Cardiac muscle cell (in vitro differentiated cells and primary cell): ENCODE measurements around the gene GALNT14. TPM values are rescaled to one million over a fixed set of nuclear protein-coding genes. Genes with fewer than 3 reads are reported as not detected.

Experiments
- DNase-seq, 2 donors: peaks; one replicate each; pipeline versions ENCODE4 v3.0.0 to v3.0.0-alpha.2; 2010 to 2017; ENCODE audit warnings: low read depth in 1 of 2, low spot score in 1 of 2
- H3K27ac ChIP-seq: fragments of 200-600 bp; sonication (generic); 2 replicates; pipeline ENCODE4 v1.5.1; 2016
- H3K27me3 ChIP-seq: fragments of 200-600 bp; sonication (generic); 2 replicates; pipeline ENCODE4 v1.6.0; 2016; ENCODE audit warnings: control low read depth
- H3K36me3 ChIP-seq: fragments of 200-600 bp; sonication (generic); 2 replicates; pipeline ENCODE4 v1.5.1; 2016; ENCODE audit warnings: control low read depth
- H3K4me1 ChIP-seq: fragments of 200-600 bp; sonication (generic); 2 replicates; pipeline ENCODE4 v1.8.1; 2017; ENCODE audit warnings: low read depth, mild to moderate bottlenecking, mixed run types
- H3K4me3 ChIP-seq: fragments of 200-600 bp; sonication (generic); 2 replicates; pipeline ENCODE4 v1.5.1; 2016; ENCODE audit warnings: mild to moderate bottlenecking
- H3K9me3 ChIP-seq: fragments of 200-600 bp; sonication (generic); 2 replicates; pipeline ENCODE4 v1.5.1; 2017; ENCODE audit warnings: low read depth, mild to moderate bottlenecking, control low read depth
- CTCF ChIP-seq: IDR thresholded peaks from 2 replicates; pipeline ENCODE4 v1.5.1; 2012; ENCODE audit warnings: low read depth, mild to moderate bottlenecking, low read length
- polyA plus RNA-seq: library from polyadenylated mRNA; unstranded; fragments of >200 nt; fragmentation: Nextera tagmentation; extraction: Ambion mirVana; gene quantifications from 2 replicates; pipeline ENCODE4 v1.2.1, GENCODE V29; 2016
- total RNA-seq: library from RNA; depleted of rRNA; stranded (reverse); fragments of >200 nt; gene quantifications from 2 replicates; pipeline ENCODE4 v1.2.3, GENCODE V29; 2016

The GALNT14 gene
- total and polyA plus RNA-seq, 2 experiments from 2014 or later = 0.84 to 1.1 TPM

GRCh38 chr2:30939364-30939763 is 198.9 kb downstream of the GALNT14 start:
- Histone ChIP-seq H3K36me3 (no peaks in the 10 kb centered on the region), H3K9me3 (no peaks in the 10 kb centered on the region), H3K27me3 (no peaks in the 10 kb centered on the region), H3K27ac (no peak overlapping the region), H3K4me3 (no peak overlapping the region), H3K4me1 (no peaks in the 10 kb centered on the region)
- no peak for TF ChIP-seq CTCF
- DNase-seq = no peak

DNA sequence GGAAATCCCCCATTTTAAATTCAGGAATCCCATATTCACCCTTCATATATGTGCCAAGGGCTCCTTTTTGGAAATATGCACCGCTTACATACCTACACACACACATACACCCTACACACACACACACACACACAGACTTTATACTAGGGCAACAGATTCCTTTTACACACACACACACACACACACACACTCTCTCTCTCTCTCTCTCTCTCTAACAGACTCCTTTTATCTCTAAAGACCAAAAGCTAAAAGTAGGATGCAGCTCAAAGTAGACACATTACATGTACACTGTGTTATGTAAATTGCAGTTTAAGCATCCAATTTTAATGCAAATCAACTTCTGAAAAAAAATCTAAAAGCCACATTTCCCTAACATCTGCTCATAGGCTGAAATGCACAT is 200.0 kb downstream of the GALNT14 start:
- Histone ChIP-seq H3K27me3 (no peaks in the 10 kb centered on the region), H3K27ac (no peak overlapping the region), H3K4me3 (no peak overlapping the region), H3K36me3 (no peaks in the 10 kb centered on the region), H3K4me1 (no peaks in the 10 kb centered on the region), H3K9me3 (no peaks in the 10 kb centered on the region)
- DNase-seq = no peak
- TF ChIP-seq CTCF = no peak

- DNase-seq = no peak
- H3K27ac ChIP-seq = no peak overlapping the region
- H3K36me3 ChIP-seq = no peaks in the 10 kb centered on the region
- no peaks in the 10 kb centered on the region for H3K27me3 ChIP-seq
- no peaks in the 10 kb centered on the region for H3K9me3 ChIP-seq
- H3K4me1 ChIP-seq = no peaks in the 10 kb centered on the region
- H3K4me3 ChIP-seq = no peak overlapping the region
- TF ChIP-seq CTCF = no peak
These were observed 201.3 kb downstream of the GALNT14 start for GRCh38 chr2:30936977-30937376.

DNA sequence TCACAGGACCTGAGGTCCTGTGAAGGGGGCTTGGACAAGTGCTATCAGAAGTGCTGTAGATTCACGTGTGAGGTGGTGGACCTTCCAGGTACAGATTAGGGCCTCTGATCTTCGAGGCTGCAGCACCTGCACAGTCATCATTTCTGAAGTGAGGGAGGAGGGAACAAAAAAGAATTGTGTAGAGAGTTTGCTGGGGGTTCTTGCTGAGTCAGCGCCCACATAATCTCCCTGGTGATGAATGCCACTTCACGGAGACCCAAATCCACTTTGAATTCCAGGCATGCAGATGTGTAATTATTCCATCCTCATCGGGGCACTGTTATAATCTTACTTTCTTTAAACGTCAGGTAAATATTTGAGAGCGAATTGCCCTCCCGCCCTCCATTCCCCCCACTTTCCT is 202.4 kb downstream of the GALNT14 start:
- TF ChIP-seq CTCF = no peak
- H3K27me3 ChIP-seq = no peaks in the 10 kb centered on the region

GRCh38 chr2:30934066-30934465 is 204.2 kb downstream of the GALNT14 start:
- no peak for DNase-seq
- Histone ChIP-seq H3K9me3 (no peaks in the 10 kb centered on the region), H3K36me3 (no peaks in the 10 kb centered on the region), H3K27me3 (no peaks in the 10 kb centered on the region), H3K27ac (no peak overlapping the region), H3K4me1 (no peaks in the 10 kb centered on the region), H3K4me3 (no peak overlapping the region)
- TF ChIP-seq CTCF = no peak

More for the DNA sequence above, 202.4 kb downstream of the GALNT14 start:
- Histone ChIP-seq H3K9me3 (no peaks in the 10 kb centered on the region), H3K4me1 (no peaks in the 10 kb centered on the region), H3K36me3 (no peaks in the 10 kb centered on the region), H3K27ac (no peak overlapping the region), H3K4me3 (no peak overlapping the region)
- no peak for DNase-seq

DNA sequence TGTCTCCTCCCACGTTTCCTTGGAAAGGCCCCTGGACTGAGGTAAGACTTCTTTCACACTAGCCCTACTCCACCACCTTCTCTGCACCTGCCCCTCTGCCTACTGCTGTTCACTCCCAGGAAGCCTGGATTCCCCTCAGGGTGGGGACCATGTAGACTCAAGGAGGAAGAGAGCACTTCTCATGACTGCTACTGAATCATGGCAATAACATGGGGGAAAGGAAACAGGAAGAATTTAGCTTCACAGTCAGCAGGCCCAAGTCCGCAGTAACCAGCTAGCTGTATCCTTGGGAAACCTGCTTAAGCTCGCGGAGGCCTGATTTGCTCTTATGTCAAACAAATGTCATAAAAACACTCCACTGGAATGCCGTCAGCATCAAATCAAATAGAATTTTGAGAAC is 204.7 kb downstream of the GALNT14 start:
- H3K4me3 ChIP-seq = no peak overlapping the region
- H3K9me3 ChIP-seq = no peaks in the 10 kb centered on the region
- no peaks in the 10 kb centered on the region for H3K4me1 ChIP-seq
- no peaks in the 10 kb centered on the region for H3K36me3 ChIP-seq
- no peak for TF ChIP-seq CTCF
- no peak for DNase-seq
- no peak overlapping the region for H3K27ac ChIP-seq
- no peaks in the 10 kb centered on the region for H3K27me3 ChIP-seq
